Panc1 (cell line): ENCODE measurements around the gene RELT. TPM values are rescaled to one million over a fixed set of nuclear protein-coding genes. Genes with fewer than 3 reads are reported as not detected.
A peak's percentile ranks its signal among the peaks of the same experiment; 100 is the strongest.

ENCODE experiments used
- ATAC-seq: fragments of 200-7000 bp; cut with Tn5 transposase; 2 replicates; pipeline ENCODE4 v1.9.1; 2020; ENCODE audit warnings: mild to moderate bottlenecking, moderate library complexity
- BruUV-seq: library from RNA; stranded (reverse); fragments of 400-500 nt; replicated peaks from 2 replicates; lab custom pipeline; 2021; lab: Mats Ljungman, UMichigan
- CTCF ChIA-PET: fragments of 300-600 bp; sonication (Branson Sonifier 250); formaldehyde crosslinking; loops from one replicate; lab custom pipeline; 2022; ENCODE audit warnings: antibody characterized with exemption; lab: Charles Lee
- POLR2A ChIA-PET: fragments of 300-600 bp; sonication (Branson Sonifier 250); formaldehyde crosslinking; loops from one replicate; lab custom pipeline; 2022; ENCODE audit warnings: antibody characterized with exemption; lab: Charles Lee
- DNase-seq: peaks from one replicate; pipeline ENCODE4 v3.0.0-alpha.2; 2010; ENCODE audit warnings: low read depth, low spot score
- H3K27ac ChIP-seq: 2 replicates; pipeline ENCODE4 v1.5.1; 2011; ENCODE audit warnings: mild to moderate bottlenecking, low read length, inconsistent platforms
- H3K27me3 ChIP-seq: fragments of 200-500 bp; sonication (Bioruptor generic); 2 replicates; pipeline ENCODE4 v1.6.0; 2014; ENCODE audit warnings: low read length, inconsistent platforms; ENCODE audit not compliant: control insufficient read depth, insufficient read depth
- H3K36me3 ChIP-seq: fragments of 200-500 bp; sonication (Bioruptor generic); 2 replicates; pipeline ENCODE4 v1.5.1; 2014; ENCODE audit warnings: inconsistent platforms, mild to moderate bottlenecking, low read length, moderate library complexity; ENCODE audit not compliant: control insufficient read depth, insufficient read depth
- H3K4me1 ChIP-seq: 2 replicates; pipeline ENCODE4 v1.5.1; 2011; ENCODE audit warnings: inconsistent platforms, mild to moderate bottlenecking, low read length, moderate library complexity; ENCODE audit not compliant: control insufficient read depth, insufficient read depth
- H3K4me3 ChIP-seq, 2 experiments: 2 replicates each; pipeline ENCODE4 v1.5.1; 2011 to 2012; ENCODE audit warnings: low read depth in 2 of 2, low read length in 2 of 2, mild to moderate bottlenecking in 2 of 2, inconsistent platforms in 1 of 2, moderate library complexity in 1 of 2
- H3K9me3 ChIP-seq: fragments of 200-500 bp; sonication (Bioruptor generic); 2 replicates; pipeline ENCODE4 v1.5.1; 2014; ENCODE audit warnings: low read depth, mild to moderate bottlenecking, inconsistent platforms, low read length, moderate library complexity; ENCODE audit not compliant: control insufficient read depth, insufficient read depth
- CTCF ChIP-seq: fragments of 450-650 bp; IDR thresholded peaks from 2 replicates; pipeline ENCODE4 v1.5.1; 2017; ENCODE audit warnings: mild to moderate bottlenecking
- POLR2AphosphoS5 ChIP-seq: IDR thresholded peaks from 2 replicates; pipeline ENCODE4 v1.6.1; 2012; ENCODE audit warnings: mild to moderate bottlenecking, low read depth, low read length, moderate library complexity
- REST ChIP-seq, 2 experiments: IDR thresholded peaks; 2 replicates each; pipeline ENCODE4 v1.6.1; 2011 to 2012; ENCODE audit warnings: low read depth in 2 of 2, control low read depth in 1 of 2, low read length in 1 of 2, mild to moderate bottlenecking in 1 of 2, moderate library complexity in 1 of 2; ENCODE audit not compliant: insufficient read depth in 1 of 2
- SIN3A ChIP-seq: IDR thresholded peaks from 2 replicates; pipeline ENCODE4 v1.6.1; 2012; ENCODE audit warnings: low read depth, mild to moderate bottlenecking, low read length, moderate library complexity, borderline replicate concordance; ENCODE audit not compliant: insufficient read depth
- TCF7L2 ChIP-seq: IDR thresholded peaks from 2 replicates; pipeline ENCODE4 v1.6.1; 2011; ENCODE audit warnings: mild to moderate bottlenecking, low read depth, low read length, inconsistent platforms
- in situ Hi-C: cut with HindIII; loops from 2 replicates; pipeline ENCODE4 v1.10.0; 2016; ENCODE audit warnings: low sequenced_read_pairs, low pct_unique_long_range_greater_than_20kb
- intact Hi-C: fragments of 100-400 bp; cut with micrococcal nuclease; formaldehyde crosslinking; loops from one replicate; pipeline ENCODE4 v1.10.0; 2022; ENCODE audit not compliant: unreplicated experiment
- total RNA-seq: library from RNA; stranded (reverse); gene quantifications from one replicate; pipeline ENCODE4 v1.2.1, GENCODE V29; 2021; ENCODE audit not compliant: unreplicated experiment

RELT gene
- total RNA-seq, 1 experiment from 2014 or later = 11.3 TPM

GRCh38 chr11:73403541-73403940, 27.3 kb downstream of the RELT start:
- no TSS peak for BruUV-seq
- no peaks in the 10 kb centered on the region; the same call in 1 of the 2 replicates for H3K36me3 ChIP-seq
- DNase-seq = no peak
- ChIA-PET POLR2A (no interaction called here), CTCF (interaction anchor here (1.8 kb wide), 2 partner anchors 52 to 258 kb away, joined by 4 to 5 read pairs; no protein-coding TSS in a partner anchor)
- no peaks in the 10 kb centered on the region for H3K27me3 ChIP-seq
- no peaks in the 10 kb centered on the region for H3K9me3 ChIP-seq
- H3K4me3 ChIP-seq = no peak overlapping the region
- TF ChIP-seq SIN3A = no peak
- TF ChIP-seq REST (IDR thresholded peaks at IDR 0.05; ENCODE audit: insufficient read depth in 1 of 2, low read depth in 2 of 2, low read length in 1 of 2) = no peak
- TF ChIP-seq TCF7L2 = no peak
- TF ChIP-seq CTCF = no peak
- no peak for TF ChIP-seq POLR2AphosphoS5
- intact Hi-C loops = loop anchor here (5.0 kb wide), 1 partner anchor 259 kb away; no protein-coding TSS in a partner anchor
- no peaks in the 10 kb centered on the region for H3K4me1 ChIP-seq
- in situ Hi-C loops = no loop called here
- ATAC-seq = no peak
- H3K27ac ChIP-seq = no peak overlapping the region

GRCh38 chr11:73404048-73404447, 27.8 kb downstream of the RELT start:
- BruUV-seq = no TSS peak
- ChIA-PET CTCF (interaction anchor here (1.8 kb wide), 2 partner anchors 53 to 258 kb away, joined by 4 to 5 read pairs; no protein-coding TSS in a partner anchor), POLR2A (no interaction called here)
- TF ChIP-seq CTCF (peak; percentile 77), TCF7L2 (no peak)
- peak; percentile 72 for ATAC-seq
- intact Hi-C loops (loop anchor here (5.0 kb wide), 1 partner anchor 258 kb away; no protein-coding TSS in a partner anchor), in situ Hi-C loops (no loop called here)
- H3K4me1 ChIP-seq = no peaks in the 10 kb centered on the region
- no peaks in the 10 kb centered on the region; the same call in 1 of the 2 replicates for H3K36me3 ChIP-seq
- H3K9me3 ChIP-seq = no peaks in the 10 kb centered on the region
- no peaks in the 10 kb centered on the region for H3K27me3 ChIP-seq
- DNase-seq = no peak
- H3K4me3 ChIP-seq = no peak overlapping the region
- no peak overlapping the region for H3K27ac ChIP-seq
